ENCODE results near the gene ZSCAN31. TPM values are rescaled to one million over a fixed set of nuclear protein-coding genes. Genes with fewer than 3 reads are reported as not detected.

ZSCAN31 gene
- total and polyA plus RNA-seq, 9 of the 15 experiments (the other 6 are each of a cell fraction or from before 2014, with no cell fraction given), result 3.9 to 12.1 (median 7.0) TPM

- TF ChIP-seq CUX1 (CRISPR knock-in tag; IDR thresholded peaks at IDR 0.05) (peak; percentile 99), PBX2 (CRISPR knock-in tag; IDR thresholded peaks at IDR 0.05; ENCODE audit: low read depth) (no peak), PBX2 (tag; conservative IDR thresholded peaks at IDR 0.05; ENCODE audit: low read depth) (peak; percentile 92), ZNF217 (CRISPR knock-in tag; IDR thresholded peaks at IDR 0.05) (no peak), SIN3A (IDR thresholded peaks at IDR 0.05; ENCODE audit: borderline replicate concordance in 2 of 2, control insufficient read depth in 1 of 2, low read depth in 2 of 2, low read length in 2 of 2) (peak in 1 of 2 experiments; percentile 56; a peak in 1 of 4 replicates), ZNF507 (tag; conservative IDR thresholded peaks at IDR 0.05) (peak; percentile 64), STAG1 (CRISPR knock-in tag; IDR thresholded peaks at IDR 0.05; ENCODE audit: borderline replicate concordance) (no peak)
- TF ChIP-seq, protein P1, sequence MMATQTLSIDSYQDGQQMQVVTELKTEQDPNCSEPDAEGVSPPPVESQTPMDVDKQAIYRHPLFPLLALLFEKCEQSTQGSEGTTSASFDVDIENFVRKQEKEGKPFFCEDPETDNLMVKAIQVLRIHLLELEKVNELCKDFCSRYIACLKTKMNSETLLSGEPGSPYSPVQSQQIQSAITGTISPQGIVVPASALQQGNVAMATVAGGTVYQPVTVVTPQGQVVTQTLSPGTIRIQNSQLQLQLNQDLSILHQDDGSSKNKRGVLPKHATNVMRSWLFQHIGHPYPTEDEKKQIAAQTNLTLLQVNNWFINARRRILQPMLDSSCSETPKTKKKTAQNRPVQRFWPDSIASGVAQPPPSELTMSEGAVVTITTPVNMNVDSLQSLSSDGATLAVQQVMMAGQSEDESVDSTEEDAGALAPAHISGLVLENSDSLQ (IDR thresholded peaks at IDR 0.05), result peak; percentile 33
These were observed 18.2 kb upstream of the ZSCAN31 start (continued) for GRCh38 chr6:28353981-28354676.

Measured in K562 (cell line).